ENCODE data around the gene IGSF3.

IGSF3 gene

DNA sequence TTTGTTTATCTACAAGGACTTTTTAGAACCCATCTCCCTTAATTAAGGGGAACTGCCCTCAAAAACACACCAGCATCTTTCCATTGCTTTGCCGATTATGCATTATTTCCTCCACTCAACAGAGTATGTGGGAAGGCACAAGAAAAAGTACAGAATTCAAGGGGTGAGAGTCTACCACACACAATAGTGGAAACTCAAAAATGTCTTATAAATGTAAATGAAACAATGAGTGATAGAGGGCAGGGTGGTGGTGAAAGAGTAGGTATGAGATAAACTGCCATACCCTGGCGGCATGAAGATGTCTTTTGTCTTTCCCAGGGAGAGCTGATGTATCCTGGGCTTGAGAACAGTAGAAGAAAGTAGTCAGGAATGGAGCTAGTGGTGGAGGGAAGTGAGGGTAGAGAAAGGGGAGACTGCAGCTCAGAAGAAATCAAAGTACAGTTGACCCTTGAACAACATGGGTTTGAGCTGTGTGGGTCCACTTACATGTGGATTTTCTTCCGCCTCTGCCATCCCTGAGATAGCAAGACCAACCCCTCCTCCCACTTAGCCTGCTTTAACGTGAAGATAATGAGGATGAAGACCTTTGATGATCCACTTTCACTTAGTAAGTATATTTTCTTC, 121.1 kb downstream of the IGSF3 start:
- DNase-seq = no peak

- no peak for DNase-seq
These were observed 122.2 kb downstream of the IGSF3 start for GRCh38 chr1:116545359-116545705.

- peak; percentile 59 for DNase-seq
These were observed 122.8 kb downstream of the IGSF3 start for GRCh38 chr1:116544588-116545358.

GRCh38 chr1:116540088-116540487, 127.4 kb downstream of the IGSF3 start:
- no peak for DNase-seq

- peak in 1 of 2 experiments; percentile 45 for DNase-seq
These were observed 129.0 kb downstream of the IGSF3 start for GRCh38 chr1:116538544-116538943.

DNA sequence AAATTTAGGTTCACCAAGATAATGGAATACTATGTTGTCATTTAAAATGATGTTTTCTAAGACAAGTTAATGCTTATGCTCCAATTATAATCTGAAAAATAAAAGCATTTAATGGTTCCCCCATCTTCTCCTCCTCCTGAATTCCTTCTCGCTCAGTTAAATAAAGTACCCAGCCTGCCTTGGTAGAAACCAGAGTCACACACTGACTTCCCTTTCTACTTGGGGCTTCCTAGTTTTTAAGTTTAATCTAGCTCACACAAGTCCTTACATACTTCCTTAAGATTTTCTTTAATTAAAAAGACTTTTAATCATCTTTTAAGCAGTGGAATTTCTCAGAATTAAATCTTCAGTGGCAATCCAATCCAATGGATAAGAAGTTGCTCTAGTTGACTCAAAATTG, 129.6 kb downstream of the IGSF3 start:
- no peak for DNase-seq

DNA sequence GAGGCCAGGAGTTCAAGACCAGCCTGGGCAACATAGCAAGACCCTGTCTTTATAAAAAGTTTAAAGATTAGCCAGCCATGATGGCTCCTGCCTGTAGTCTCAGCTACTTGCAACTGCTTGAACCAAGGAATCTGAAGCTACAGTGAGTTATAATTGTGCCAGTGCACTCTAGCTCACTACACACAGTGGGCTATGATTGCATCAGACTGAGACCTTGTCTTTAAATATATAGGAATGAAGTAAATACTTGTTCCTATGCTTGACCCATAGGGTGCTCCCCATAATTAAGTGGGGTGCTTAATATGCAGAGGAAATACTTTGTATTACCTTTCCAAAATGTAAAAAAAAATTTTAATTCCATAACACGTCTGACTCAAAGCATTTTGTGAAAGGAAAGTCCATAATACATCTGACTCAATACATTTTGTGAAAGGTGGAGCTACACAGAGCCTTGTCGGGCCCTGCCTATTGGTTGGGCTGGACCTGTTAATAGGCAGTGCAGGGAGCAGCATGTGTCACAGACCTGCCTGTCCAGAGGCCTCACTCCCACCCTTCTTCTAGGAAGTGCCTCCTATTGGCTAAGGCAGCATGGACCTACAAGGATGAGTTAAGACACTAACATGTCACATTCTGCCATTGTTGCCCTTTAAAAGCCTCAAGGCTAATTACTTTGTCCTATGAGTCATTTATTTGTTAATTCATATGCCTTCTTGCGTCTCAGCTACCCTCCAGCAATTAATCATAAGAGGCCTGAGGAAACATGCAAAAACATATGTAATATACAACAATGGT, 130.3 kb downstream of the IGSF3 start:
- DNase-seq = no peak

- DNase-seq = no peak
These were observed 133.4 kb downstream of the IGSF3 start for GRCh38 chr1:116534014-116534739.

GRCh38 chr1:116533429-116533820, 134.1 kb downstream of the IGSF3 start:
- DNase-seq = no peak

- no peak for DNase-seq
These were observed 134.7 kb downstream of the IGSF3 start for GRCh38 chr1:116532671-116533428.

- DNase-seq = no peak
These were observed 135.6 kb downstream of the IGSF3 start for GRCh38 chr1:116531917-116532316.

DNA sequence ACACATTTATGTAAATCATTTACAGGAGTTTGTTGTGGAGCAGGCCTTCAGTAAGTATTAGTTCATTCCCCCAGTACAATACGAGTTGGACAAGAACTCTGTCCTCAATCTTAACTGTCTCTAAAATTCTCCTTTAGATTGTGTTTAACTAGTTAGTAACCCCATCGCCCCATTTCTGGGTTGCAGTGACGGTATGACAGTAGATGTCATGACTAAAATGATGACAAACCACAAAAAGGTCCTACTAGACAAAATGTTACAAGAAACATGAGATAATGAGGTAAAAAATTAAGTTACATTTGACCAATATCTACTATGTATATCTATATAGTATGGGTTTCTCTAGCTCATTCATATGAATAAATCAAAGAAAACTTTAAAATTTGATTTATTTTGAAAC, 137.9 kb downstream of the IGSF3 start:
- no peak for DNase-seq

DNA sequence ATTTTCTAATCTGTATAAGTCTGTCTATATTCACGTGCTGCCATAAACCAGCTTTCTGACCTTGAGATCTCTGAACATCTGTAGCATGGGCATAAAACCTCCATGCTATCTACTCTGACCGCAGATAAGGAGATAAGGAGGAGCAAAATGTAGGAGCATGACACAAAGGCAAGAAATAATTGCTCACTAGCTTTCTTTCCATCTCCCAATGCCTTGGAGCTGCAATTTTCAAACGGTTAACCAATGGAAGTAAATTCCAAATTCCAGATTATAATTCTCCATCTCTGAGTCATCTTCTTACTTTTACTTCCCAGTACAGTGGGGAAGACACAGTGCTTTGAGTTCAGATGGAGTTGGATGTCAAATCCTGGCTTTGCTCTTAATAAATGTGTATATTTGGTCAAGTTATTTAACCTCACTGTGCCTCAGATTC, 138.3 kb downstream of the IGSF3 start:
- no peak for DNase-seq

GRCh38 chr1:116528329-116529083, 139.0 kb downstream of the IGSF3 start:
- no peak for DNase-seq

DNA sequence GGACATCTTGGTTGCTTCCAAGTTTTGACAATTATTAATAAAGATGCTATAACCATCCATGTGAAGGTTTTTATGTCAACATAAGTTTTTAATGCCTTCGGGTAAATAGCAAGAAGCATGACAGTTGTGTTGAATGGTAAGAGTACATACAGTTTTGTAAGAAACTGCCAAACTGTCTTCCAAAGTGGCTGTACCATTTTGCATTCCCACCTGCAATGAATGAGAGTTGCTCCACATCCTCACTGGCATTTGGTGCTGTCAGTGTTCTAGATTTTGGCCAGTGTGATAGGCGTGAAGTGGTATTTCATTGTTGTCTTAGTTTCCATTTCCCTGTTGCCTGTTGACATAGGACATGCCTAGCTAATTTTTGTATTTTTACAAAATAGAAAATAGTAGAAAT, 142.1 kb downstream of the IGSF3 start:
- no peak for DNase-seq

Measured in activated T-cell treated with anti-CD3 and anti-CD28 coated beads, Interleukin-2, amount 50 U/mL, for 48 hours (primary cell).